GM19035 (cell line): ENCODE data around the gene ADGRB2.

ENCODE experiments used
- ATAC-seq: cut with Tn5 transposase; IDR thresholded peaks from one replicate; pipeline ENCODE4 v1.9.1; 2021; ENCODE audit not compliant: unreplicated experiment

Gene ADGRB2

GRCh38 chr1:31765041-31765467 lies 914 bp upstream of the ADGRB2 start:
- no peak for ATAC-seq

- no peak for ATAC-seq
Measured at GRCh38 chr1:31763671-31764311, 349 bp downstream of the ADGRB2 start.

- ATAC-seq, result no peak
Measured at GRCh38 chr1:31762726-31763670, 1.1 kb downstream of the ADGRB2 start.

GRCh38 chr1:31762323-31762722 lies 1.8 kb downstream of the ADGRB2 start:
- ATAC-seq, result no peak

- ATAC-seq, result no peak
Measured at GRCh38 chr1:31761883-31762282, 2.3 kb downstream of the ADGRB2 start.

GRCh38 chr1:31760471-31761470 lies 3.4 kb downstream of the ADGRB2 start:
- ATAC-seq, result no peak

DNA sequence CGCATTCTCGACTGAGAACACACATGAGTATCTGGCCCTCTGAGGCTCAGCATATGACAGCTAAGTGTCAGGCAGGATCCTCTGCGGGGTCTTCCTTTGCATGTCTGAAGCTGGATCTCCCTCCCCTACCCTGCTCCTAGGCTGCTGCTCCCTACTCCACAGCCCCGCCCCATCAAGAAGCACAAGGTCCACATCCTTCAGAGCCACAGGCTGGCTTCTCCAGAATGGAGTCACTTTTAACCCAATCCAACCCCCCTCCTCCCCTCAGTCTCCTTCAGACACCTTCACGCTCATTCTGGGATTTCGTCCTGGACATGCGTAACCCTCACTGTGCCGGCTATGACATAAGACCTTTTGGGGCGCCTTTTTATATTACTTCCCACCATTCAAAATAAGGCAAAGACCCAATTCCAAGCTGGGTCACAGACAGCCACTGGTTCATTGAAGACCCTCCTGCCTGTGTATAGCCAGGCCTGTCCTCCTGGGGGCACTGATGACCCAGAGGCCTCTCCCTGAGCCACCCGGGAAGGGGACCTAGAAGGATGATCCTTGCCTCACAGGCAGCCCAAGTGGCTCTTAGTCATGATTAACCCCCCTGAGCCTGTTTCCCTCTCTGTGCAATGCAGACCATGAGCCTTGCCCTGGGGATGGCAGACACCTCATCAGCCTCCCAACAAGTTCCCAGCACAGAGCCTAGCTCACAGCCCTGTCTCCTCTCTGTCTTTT lies 4.7 kb downstream of the ADGRB2 start:
- no peak for ATAC-seq

DNA sequence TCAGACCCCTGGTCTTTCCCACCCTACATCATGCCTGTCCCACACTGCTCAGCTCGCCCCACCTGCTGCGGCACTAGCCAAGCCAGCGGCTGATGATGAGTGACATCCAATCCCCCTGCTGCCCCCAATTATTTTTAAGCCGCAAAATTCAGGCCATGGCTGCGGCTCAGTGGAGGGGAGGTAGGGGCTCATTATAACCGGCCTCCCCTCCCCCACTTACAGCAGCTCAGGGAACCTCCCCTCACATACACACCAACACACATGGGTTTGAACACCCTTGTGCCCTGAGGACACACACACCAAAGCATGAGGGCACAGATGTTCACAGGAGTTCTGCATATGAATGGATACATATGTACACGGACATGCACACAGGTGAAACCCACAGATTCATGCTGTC lies 5.3 kb downstream of the ADGRB2 start:
- no peak for ATAC-seq

DNA sequence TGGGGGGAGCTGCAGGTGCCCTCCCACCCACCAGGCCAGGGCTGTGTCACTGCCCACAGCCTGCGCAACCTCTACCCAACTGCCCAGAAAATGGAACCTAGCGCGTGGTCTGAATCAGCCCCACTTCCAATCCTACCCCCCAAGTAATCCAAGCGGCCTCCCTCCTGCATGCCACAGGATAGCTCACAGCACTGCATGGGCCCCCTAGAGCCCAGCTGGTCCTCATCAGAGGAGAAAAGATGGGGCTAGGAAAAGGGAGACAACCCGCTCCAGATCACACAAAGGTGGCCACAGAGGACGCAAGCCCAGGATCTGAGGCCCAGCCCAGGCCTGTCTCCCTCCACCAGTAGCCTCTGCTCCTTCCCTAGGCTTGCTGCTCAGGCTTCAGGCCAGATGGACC lies 6.2 kb downstream of the ADGRB2 start:
- no peak for ATAC-seq

DNA sequence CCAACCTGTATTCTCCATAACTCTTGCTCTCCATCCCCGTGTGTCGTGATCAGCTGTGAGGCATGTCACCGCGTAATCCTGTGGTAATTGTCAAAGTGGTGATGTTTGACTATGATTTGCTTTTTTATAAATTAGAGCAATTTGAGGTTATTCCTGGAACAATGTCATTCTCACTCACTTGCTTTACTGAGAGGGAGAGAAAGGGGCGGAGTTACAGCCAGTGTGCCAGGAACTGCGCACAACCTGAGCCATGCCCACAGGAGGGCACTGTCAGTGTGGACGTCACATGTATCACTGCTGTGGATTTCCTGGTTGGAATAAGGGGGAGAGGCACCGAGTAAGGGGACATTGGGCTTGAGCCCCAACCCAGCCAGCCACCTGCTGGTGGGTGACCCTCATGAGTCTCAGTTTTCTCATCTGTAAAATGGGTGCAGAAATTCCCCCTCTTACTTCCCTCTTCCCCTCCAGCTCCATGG lies 6.9 kb downstream of the ADGRB2 start:
- ATAC-seq, result no peak

DNA sequence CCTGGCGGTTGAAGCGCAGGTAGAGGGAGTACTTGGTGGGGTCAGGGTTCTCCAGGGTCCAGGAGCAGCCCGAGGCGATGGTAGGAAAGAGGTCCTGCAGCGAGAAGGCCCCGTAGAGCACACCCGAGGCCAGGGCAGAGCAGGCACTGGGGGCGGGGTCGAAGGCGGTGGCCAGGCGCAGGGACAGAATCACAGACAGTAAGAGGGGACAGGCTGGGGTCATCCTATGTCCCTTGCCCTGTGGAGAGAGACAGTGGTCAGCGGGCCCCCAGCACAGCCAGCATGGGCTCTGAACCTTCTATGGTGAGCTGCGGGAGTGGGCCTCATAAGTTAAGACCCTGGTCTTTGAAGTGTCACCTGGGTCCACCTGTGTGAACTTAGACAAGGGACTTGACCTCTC lies 7.6 kb downstream of the ADGRB2 start:
- no peak for ATAC-seq

DNA sequence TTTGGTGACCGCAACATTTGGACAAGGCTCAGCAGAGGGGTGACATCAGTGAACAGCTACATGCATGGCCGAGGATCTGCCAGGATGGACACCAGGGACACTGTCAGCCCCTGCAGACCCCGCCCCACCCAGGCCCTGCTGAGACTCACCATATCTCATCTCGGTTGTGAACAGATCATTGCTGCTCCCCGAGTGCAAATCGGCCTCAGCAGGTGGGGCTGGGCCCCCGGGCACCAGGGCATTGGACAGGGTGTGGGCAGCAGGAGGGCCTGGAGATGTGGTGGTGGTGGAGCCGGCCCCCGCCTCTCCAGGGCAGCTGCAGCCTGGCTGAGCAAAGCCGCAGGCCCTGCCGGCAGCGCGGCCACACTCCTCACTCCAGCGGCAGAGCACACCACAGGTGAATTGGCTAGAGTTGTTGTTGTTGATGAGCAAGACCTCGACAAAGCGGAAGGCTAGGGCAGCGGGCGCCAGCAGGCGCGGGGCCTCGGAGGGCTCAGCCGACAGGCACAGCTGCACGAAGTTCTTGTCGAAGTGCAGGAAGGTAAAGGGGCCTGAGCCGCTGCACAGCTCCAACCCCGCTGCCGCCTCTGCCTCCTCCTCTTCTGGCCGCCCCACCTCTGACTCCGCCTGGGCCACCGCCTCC lies 8.2 kb downstream of the ADGRB2 start:
- no peak for ATAC-seq

DNA sequence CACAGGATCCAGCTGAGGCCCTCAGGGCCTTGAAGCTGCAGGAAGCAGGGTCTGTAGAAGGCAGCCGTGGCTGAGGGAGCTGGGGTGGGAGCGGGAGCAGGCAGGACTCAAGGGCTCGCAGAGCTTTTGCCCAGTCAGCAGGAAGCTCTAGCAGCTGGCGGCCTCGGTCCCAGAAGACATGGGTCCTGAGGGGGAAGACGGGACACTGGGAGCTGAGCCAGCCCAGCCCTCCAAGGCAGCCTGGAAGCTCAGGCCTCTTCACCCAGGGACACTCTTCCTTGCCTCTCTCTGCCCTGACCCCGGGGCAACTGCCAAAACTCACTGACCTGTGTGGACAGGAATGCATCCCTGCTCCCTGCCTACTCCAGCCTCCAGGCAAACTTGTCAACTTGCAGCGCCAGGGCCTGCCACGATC lies 8.9 kb downstream of the ADGRB2 start:
- ATAC-seq, result no peak

DNA sequence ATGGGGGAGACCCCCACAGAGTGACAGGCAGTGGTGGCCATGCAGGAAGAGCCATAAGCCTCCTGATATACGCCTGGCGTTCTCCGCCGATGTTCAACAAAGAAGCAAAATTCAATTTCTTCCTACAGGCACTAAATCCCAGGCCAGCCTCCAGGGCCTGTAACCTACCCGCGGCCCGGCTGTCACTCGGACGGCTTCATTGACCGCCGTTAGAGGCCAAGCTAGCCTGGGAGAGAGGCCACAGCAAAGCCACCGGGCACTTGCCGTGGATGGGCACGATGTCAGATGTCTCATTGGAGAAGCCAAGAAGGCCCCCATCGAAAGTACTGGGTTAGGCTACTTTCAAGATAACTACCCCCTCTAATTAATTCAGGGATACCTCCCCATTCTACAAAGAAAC lies 9.7 kb downstream of the ADGRB2 start:
- ATAC-seq, result no peak

DNA sequence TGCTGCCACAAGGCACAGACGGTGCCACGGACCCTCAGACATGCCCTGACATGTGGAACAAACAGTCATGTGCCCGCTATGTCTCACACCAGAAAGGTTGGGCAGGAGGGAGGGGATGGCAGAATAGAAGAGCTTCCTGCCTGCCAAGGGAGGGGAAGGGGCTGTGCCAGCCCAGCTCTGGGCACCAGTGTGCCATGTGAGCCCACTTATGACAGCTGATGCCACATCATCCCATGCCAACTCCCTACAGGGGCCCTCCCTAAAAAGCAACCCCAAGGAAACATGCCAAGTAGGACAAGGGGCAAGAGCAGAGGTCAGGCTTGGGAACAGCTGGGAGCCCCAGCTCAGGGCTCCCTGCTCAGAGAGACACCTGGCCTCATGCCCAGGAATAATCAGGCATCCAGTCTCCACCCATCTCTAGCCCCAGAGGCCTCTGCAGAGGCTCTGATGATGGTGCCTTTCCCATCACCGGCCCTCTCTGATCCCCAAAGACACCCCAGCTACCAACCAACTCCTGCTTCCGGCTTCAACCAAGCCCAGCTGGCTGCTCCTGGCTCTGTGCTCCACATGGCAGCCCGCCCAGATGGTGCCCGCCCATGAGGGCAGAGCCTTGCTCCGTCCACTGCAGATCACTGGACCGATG lies 10.3 kb downstream of the ADGRB2 start:
- no peak for ATAC-seq

- ATAC-seq, result no peak
Measured at GRCh38 chr1:31752952-31753475, 11.1 kb downstream of the ADGRB2 start.

- ATAC-seq, result no peak
Measured at GRCh38 chr1:31752258-31752657, 11.9 kb downstream of the ADGRB2 start.

- ATAC-seq, result no peak
Measured at GRCh38 chr1:31751822-31752241, 12.3 kb downstream of the ADGRB2 start.
